ENCODE measurements around the gene TEX261.

DNA sequence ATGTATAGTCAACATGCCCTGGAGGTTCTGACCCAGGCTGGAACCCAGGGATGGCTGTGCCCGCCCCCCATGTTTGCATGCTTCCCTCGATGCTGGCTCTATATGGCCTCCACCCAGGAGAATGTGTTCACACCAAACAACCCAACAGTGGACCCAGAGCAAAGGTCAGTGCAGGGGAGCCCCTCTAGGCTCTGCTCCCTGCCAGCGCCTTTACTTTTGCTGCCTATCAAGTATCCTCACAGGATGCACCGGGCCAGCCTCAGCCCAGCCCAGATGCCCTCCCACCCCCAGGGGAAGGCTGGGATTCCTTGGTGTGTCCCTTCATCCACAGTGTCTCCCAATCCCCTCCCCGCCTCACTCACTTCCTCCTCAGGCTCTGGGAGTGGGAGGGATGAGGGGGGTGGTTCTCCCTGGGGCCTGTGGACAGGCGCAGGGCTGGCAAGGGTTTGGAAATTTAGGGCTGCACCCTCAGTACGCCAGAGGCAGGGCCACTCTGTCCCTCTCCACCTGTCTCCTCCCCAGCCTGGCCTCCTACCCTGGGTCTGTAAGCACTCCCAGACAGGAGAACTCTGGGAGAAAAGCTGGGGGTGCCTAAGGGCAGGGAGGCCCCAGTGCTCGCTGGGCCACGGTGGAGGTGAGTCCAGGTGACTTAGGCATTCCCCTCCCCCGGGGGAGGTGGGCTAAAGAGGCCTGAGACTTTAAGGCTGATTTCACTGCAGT lies 56.6 kb downstream of the TEX261 start:
- TF ChIP-seq CTCF (IDR thresholded peaks at IDR 0.05) (no peak), POLR2A (IDR thresholded peaks at IDR 0.05) (no peak)

Data from testis (tissue), 2 donors.